ENCODE data around the gene CEP44.

GRCh38 chr4:174281901-174282300 lies 1.8 kb upstream of the CEP44 start:
- TF ChIP-seq CTCF (IDR thresholded peaks at IDR 0.05) (no peak), POLR2A (IDR thresholded peaks at IDR 0.05) (no peak)

Measured in thyroid gland (tissue), 4 donors.